HG03354 (cell line): ENCODE data around the gene SCNN1A.

ENCODE experiments used
- ATAC-seq: cut with Tn5 transposase; IDR thresholded peaks from one replicate; pipeline ENCODE4 v1.9.1; 2021; ENCODE audit warnings: mild to moderate bottlenecking; ENCODE audit not compliant: unreplicated experiment, poor library complexity, severe bottlenecking

SCNN1A gene

DNA sequence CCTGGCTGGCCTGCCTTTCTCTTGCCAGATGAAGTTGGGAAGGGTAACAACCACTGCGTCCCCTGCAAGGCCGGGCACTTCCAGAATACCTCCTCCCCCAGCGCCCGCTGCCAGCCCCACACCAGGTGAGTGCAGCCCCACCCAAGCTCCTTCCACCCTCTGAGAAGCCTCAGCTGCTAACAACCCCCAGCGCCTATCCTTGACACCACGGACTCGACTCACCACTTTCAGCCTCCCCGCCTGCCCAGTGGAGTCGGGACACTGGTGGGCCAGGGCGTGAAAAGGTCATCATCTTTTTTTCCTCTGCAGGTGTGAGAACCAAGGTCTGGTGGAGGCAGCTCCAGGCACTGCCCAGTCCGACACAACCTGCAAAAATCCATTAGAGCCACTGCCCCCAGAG, 10.7 kb upstream of the SCNN1A start:
- ATAC-seq = no peak

DNA sequence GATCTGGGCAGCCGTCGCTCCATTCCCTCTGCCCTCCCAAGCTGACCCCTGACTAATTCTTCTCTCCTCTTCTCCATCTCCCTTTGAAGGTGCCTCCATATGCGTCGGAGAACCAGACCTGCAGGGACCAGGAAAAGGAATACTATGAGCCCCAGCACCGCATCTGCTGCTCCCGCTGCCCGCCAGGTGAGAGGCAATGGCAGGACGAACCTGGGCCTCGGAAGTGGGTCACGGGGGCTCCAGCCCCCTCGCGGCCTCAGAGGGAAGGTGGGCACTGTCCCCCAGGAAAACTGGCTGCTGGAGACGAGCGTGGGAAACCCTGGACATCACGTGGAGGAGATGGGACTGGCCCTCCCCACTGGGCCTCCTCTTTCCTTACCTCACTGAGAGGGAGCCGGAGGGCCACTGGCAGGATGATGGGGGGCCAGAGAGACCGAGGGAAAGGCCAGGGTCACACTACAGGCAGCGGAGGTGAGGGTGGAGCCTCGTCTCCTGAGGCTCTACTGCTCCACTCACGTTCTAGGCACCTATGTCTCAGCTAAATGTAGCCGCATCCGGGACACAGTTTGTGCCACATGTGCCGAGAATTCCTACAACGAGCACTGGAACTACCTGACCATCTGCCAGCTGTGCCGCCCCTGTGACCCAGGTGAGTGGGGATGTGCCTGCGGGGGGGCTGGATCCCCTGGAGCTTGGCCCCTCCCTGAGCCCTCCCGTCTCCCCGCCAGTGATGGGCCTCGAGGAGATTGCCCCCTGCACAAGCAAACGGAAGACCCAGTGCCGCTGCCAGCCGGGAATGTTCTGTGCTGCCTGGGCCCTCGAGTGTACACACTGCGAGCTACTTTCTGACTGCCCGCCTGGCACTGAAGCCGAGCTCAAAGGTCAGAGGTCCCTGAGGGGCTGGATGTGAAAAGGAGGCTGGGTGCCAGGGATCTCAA, 9.4 kb upstream of the SCNN1A start:
- ATAC-seq = no peak

- no peak for ATAC-seq
Observed at GRCh38 chr12:6383572-6384498, 8.5 kb upstream of the SCNN1A start, which contains the start of gene LTBR. TSS of gene LTBR (plus strand) at chr12:6384162. CDS start at chr12:6384359, 197 bp downstream.

- no peak for ATAC-seq
Observed at GRCh38 chr12:6382982-6383381, 7.6 kb upstream of the SCNN1A start.

DNA sequence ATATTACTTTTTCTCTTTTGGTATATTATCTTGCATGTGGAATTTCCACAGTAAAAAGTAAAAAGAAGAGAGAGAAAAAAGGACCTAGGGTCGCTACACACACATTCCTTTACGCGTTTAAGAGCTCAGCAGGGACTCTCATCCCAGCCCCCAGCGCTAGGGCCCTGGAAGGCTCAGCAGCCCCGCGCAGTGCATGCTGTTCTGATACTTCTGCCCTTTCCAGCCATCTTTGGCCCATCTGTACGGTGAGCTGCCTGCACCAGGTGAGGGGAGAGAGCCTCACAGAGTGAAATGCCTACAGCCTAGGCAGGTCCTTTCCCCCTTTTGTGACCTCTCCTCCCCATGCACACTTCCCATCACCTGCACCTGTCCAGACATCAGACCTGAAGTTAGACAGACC, 7.0 kb upstream of the SCNN1A start:
- no peak for ATAC-seq

DNA sequence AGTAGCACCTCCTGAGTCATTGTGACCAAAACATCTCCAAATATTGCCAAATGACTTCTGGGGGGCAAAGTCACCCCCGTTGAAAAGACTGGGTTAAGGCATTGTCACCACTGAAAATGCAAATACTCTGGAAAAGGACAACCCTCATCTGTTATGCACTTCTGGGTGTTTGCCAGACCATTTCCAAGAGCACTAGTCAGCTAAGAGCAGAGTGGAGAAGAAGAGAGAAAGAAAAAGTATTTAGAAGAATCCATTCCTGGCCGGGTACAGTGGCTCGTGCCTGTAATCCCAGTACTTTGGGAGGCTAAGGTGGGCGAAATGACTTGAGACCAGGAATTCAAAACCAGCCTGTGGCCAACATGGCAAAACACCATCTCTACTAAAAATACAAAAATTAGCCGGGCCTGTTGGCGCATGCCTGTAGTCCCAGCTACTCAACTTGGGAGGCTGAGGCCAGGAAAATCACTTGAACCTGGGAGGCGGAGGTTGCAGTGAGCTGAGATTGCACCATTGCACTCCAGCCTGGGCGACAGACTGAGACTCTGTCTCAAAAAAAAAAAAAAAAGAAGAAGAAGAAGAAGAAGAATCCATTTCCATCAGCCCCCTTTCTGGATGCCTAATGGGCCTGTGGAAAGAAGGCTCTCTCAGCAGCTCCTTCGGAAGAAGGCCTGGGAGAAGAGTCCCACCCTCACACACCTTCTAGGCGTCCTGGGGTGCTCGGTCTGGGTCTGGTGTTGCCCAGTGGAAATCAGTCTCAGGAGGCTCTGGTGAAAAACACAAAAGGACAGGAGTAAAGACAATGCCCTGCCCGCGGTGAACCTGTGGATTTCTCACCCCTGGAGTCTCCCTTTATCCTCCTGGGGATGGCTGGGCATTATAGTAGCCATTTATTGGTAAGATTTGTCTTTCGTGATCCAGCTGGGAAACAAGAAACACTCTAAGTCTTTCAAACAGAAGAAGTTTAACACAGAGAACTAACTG, 5.1 kb upstream of the SCNN1A start:
- no peak for ATAC-seq

GRCh38 chr12:6378709-6379472, 3.5 kb upstream of the SCNN1A start:
- ATAC-seq = no peak

GRCh38 chr12:6377667-6377994, 2.3 kb upstream of the SCNN1A start:
- ATAC-seq = no peak

DNA sequence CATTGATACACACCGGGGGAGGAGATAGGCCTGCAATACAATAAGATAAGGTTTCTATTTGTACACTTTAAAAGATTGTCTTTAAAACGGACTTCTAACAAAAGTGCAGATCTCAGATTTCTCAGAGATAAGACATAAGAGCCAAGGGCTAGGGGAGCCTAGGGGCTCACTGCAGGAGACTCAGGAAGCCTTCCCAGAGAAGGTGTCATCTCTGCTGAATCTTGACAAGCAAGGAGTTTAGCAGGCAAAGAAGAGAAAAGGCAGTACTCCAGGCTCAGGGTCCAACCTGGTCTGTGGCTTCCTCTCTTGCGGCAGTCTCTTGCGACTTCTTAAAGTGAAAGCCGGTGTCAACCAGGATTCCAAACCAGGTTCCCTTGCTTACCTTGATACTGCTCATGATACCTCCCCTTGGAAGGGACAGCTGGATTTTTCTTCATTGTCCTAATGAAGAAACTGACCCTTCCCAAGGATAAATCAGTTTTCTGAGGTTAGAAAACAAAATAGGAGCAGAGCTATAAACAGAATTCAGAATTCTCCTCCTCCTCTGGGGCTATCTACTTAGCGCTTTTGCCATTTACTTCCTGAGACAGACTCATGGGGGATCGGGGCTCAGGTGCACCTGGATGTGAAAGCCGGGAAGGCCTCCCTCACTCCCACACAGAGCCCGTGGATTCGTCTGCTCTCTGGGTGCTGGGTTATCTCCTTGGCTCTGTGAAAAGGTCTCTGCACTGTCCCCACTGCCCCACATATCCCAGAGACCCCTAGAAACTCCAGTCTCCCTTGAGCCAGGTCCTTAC, 1.7 kb upstream of the SCNN1A start:
- no peak for ATAC-seq

DNA sequence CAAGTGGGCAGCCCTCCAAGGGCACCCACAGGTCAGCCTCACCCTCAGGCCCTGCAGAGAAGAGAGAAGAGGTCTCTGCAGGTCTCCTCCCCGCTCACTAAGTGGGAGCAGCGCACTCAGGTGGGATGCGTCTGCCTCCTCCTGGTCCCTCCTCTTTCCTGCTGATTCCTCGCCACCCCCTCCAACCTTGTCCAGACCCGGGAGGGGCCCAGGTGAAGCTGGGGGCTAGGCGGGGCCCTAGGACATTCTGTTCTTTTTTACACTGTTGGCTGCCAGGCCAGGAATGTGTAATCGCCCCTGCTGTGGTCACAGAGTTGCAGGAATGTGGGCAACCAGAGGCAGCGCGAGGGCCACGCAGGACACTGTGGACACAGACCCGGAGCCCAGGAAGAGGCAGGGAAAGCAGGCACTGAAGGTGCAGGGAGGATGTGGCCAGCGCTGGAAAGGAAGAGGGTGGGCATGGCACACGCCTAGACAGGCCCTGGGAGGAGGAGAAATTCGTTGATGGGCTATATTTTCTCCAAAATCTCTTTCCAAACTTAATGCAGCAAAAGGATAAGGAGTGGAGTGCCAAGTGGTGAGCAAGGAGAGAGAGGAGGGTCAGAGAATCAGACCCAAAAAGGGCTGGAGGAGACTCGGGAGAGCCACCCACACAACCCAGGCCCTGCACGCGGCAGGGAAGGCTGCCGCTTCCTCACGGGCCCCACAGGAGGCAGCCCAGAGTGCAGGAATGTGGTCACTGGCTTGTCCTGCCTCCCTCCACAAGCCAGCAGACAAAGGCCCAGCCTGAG, 911 bp upstream of the SCNN1A start:
- ATAC-seq = no peak

GRCh38 chr12:6374786-6375160, 590 bp downstream of the SCNN1A start:
- ATAC-seq = no peak

DNA sequence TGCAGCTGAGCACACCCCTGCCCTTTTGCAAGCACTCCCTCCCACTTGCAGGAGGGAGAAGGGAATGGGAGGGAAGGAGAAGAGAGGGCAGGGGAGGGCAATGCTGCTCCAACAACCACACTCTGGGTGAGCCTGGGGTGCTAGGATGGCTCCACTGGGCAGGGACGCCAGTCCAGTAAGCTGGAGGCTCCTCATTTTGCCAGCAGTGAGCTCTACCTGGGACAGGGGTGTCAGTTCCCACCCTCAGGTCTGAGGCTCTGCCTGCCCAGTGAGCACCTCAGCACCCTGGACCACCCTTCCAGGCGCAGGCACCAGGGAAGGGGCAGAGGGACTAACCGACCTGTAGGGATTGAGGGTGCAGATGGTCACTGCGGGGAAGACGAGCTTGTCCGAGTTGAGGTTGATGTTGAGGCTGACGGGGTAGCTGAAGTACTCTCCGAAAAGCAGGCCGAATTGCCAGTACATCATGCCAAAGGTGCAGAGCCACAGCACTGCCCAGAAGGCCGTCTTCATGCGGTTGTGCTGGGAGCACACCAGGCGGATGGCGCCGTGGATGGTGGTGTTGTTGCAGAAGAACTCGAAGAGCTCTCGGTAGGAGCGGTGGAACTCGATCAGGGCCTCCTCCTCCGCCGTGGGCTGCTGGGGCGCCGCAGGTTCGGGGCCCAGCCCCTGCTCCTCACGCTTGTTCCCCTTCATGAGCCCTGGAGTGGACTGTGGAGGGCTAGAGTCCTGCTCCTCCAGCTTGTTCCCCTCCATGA, 1.2 kb downstream of the SCNN1A start:
- ATAC-seq = no peak

DNA sequence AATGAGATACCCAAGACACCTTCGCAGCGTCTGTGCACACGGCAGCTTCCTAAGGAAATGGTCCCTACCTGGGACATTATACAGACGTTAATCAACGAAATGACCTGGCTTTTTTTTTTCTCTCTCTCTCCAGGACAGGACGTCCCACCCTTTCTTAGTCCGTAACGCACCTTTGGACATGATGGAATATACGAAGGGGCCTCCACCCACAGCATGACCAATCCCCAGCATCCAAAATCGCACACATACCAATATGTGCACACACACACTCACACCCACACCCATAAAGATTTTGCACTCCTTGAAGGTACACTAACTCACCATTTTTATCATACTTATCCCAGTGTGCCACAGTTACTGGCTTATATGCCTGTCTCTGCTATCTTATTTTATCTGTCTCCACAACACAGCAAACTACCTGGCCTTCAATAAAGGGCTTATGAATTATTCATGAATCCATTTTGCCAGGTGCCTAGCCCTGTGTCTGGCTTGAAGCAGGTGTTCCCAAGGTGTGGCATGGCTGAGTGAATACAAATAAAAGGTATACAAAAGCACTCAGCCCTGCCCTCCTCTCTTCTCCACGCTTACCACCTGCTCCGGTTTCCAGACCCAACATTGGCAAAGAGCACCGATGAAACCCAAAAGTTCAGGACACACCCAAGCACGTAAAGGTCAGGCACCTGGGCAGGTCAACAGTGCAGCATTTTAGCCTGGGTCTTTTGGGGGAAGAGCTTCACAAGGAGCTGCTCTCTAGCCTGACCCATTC, 2.2 kb downstream of the SCNN1A start:
- no peak for ATAC-seq

GRCh38 chr12:6372403-6373003, 2.9 kb downstream of the SCNN1A start:
- no peak for ATAC-seq

- no peak for ATAC-seq
Observed at GRCh38 chr12:6370994-6371754, 4.2 kb downstream of the SCNN1A start.
